WTC11 (cell line): ENCODE results near the gene MACF1.

ENCODE experiments used
- CREB1 ChIP-seq: sonication (generic); formaldehyde crosslinking; IDR thresholded peaks from 2 replicates; pipeline ENCODE4 v1.8.0; 2023; ENCODE audit warnings: mild to moderate bottlenecking, missing genetic modification reagents
- CTCF ChIP-seq: fragments of 200-600 bp; IDR thresholded peaks from 2 replicates; pipeline ENCODE4 v1.8.0; 2022; ENCODE audit warnings: antibody characterized with exemption
- E2F1 ChIP-seq: sonication (generic); formaldehyde crosslinking; IDR thresholded peaks from 2 replicates; pipeline ENCODE4 v1.8.0; 2022; ENCODE audit warnings: mild to moderate bottlenecking, missing genetic modification reagents
- E2F4 ChIP-seq: sonication (generic); formaldehyde crosslinking; IDR thresholded peaks from 2 replicates; pipeline ENCODE4 v1.8.1; 2022; ENCODE audit warnings: low read depth, mild to moderate bottlenecking, moderate library complexity, missing genetic modification reagents, borderline replicate concordance
- ERG ChIP-seq: fragments of 250-450 bp; sonication (Bioruptor Pico); IDR thresholded peaks from 2 replicates; pipeline ENCODE4 v1.8.0; 2021; ENCODE audit warnings: mild to moderate bottlenecking
- NFYB ChIP-seq: sonication (generic); formaldehyde crosslinking; conservative IDR thresholded peaks from 2 replicates; pipeline ENCODE4 v1.8.0; 2022; ENCODE audit warnings: low read depth, missing genetic modification reagents
- NR2C2 ChIP-seq: sonication (generic); formaldehyde crosslinking; IDR thresholded peaks from 2 replicates; pipeline ENCODE4 v1.8.0; 2022; ENCODE audit warnings: mild to moderate bottlenecking, missing genetic modification reagents
- TP53 ChIP-seq: sonication (generic); formaldehyde crosslinking; IDR thresholded peaks from 2 replicates; pipeline ENCODE4 v1.8.1; 2023; ENCODE audit warnings: mild to moderate bottlenecking, missing genetic modification reagents
- ZBTB21 ChIP-seq: sonication (generic); formaldehyde crosslinking; IDR thresholded peaks from 2 replicates; pipeline ENCODE4 v1.8.1; 2023; ENCODE audit warnings: mild to moderate bottlenecking, missing genetic modification reagents, borderline replicate concordance
- ZBTB43 ChIP-seq: sonication (generic); formaldehyde crosslinking; IDR thresholded peaks from 2 replicates; pipeline ENCODE4 v1.8.1; 2023; ENCODE audit warnings: mild to moderate bottlenecking, missing genetic modification reagents
- ZNF121 ChIP-seq: sonication (generic); formaldehyde crosslinking; IDR thresholded peaks from 2 replicates; pipeline ENCODE4 v1.8.0; 2023; ENCODE audit warnings: missing genetic modification reagents
- ZNF263 ChIP-seq: sonication (generic); formaldehyde crosslinking; IDR thresholded peaks from 2 replicates; pipeline ENCODE4 v1.8.1; 2022; ENCODE audit warnings: low read depth, mild to moderate bottlenecking, moderate library complexity, missing genetic modification reagents

GRCh38 chr1:39431927-39432326 is 227.4 kb downstream of the MACF1 start:
- TF ChIP-seq E2F1 (no peak), NR2C2 (CRISPR knock-in tag) (no peak), ZBTB21 (no peak), NFYB (no peak), ZNF263 (CRISPR knock-in tag) (no peak), CTCF (no peak), ERG (no peak), CREB1 (CRISPR knock-in tag) (no peak), TP53 (no peak), ZNF121 (no peak), ZBTB43 (no peak), E2F4 (CRISPR knock-in tag) (no peak)
